NCI-H345 treated with DMSO at 0.1 percent for 48 hours (cell line): ENCODE data around the gene HDAC11.
A peak's percentile ranks its signal among the peaks of the same experiment; 100 is the strongest.
"Not testable (repeated sequence)": the region's sequence is repeated elsewhere in the genome, so short reads cannot be mapped to it uniquely, and the experiment has no call there.

Experiments used
- DNase-seq: peaks from one replicate; lab custom pipeline; 2025; ENCODE audit not compliant: unreplicated experiment; lab: John Stamatoyannopoulos, UW

Gene HDAC11

DNA sequence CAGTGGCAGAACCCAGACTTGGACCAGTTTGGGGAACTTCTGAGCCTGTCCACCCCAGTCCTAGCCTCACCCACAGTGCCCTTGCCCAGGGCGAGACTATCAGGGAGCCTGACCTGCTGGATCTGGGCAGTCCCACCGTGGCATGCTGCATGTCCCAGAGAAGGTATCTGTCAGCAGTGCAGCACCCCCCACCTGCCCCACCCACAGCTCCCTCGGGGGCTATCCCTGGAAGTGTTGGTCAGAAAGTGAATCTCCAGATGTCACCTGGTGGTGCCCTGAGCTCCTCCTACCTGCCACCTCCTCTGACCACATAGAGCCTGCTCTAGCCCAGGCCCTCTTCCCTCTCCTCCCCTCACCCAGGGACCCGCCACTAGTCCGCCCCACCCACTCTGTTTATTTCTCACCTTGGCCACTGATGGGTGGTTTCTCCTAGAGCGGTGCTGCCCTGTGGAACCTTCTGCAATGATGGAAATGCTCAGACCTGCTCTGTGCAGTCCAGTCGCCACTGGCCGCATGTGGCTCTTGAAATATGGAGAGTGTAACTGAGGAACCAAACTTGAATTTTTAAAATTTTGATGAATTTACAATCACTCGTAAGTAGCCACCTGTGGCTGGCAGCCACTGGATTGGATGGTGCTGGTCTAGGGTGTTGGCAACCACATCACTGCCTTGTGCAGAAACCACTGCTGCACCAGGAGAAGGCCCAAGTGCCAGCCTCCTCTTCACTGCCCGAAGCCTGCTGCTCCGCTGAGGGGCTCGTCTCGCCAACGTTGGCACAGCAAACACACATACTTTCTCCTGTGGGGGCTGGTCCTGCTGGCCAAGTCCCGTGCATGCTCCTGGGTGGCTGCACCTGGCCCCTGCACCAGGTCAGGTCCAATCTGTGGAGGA, 13.1 kb downstream of the HDAC11 start:
- DNase-seq, result no peak

DNA sequence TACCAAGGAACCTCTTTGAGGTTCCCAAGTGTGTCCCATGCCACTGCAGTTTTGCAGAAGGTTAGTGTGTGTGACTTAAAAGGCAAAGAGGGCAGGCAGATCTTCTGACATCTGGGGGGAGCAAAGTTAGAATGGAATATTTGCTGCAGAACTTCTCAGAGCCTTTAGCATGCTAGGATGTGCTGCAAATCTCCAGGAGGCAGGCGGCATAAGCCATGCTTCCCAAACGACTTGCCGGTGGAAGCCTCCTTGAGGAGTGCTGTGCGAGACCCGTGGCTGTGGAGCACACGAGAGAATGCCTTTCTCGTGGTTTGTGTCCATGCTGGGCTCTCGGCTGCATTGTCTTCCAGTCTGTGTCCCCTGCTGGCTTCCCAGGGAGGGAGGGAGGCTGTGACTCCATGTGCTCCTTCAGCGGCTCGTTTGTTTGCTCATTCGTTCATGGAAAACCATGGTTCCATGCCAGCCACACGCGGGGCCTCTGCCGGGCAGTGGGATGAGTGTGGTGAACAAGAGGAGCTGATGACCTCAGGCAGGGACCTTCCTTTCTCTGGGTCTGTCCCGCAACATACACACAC, 13.8 kb downstream of the HDAC11 start:
- no peak for DNase-seq

DNA sequence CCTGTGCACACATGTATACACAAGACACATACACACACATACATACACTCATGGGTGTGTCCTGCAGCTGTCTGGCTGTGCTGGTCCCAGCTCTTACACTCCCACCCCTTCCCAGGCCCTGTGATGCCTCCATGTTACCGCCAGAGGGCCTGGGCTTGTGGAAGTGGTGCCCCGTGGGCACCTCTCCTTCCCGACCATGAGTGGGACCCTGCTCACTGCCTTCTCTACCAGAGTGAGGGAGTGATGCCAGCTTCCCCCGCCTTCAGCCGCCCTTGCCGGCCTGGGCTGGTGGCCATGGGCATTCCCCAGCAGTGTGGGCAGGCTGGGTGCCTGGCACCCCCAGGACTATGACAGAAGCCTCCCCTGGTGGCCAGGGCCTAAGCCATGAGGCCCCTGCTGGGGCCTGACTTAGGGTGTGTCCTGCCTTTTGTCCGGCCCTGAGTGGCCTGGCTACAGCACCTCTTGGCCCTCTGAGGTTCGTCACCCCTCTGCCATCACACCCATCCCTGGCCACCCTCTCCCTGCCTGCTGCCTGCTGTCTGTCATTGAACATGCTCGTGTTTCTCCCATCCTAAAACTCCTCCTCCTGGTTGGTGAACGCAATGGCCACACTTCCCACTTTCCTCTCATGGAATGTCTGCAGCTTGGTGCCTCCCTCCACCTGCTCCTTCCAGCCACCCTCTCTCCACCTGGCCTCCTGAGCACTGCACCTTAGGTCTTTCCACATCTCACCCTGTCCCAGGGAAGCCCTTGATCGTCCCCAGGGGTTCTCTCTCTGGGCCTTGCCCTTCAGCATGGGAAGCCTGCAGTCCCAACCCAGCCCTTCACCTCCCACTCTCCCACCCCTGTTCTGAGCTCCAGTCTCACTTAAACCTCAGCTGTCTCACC, 14.6 kb downstream of the HDAC11 start:
- no peak for DNase-seq

DNA sequence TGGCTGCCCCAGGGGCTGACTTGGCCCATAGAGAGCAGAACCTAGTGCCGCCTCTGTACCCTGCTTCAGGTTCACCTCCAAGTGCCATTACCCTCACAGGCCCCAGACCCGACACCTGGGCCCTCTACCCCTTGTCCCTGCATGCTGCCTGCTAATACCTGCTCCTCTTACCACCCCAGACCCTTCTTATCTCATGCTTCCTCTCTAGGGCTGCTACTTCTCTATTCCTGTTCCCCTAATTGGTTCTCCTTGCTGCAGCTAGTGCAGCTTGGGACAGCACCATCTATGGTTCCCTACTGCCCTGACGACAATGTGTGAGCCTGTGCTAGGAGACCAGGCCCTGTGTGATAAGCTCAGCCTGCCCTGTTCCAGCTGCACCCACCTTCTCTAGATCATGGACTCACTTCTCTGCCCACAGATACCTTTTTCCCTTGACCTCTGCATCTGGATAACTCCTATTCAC, 15.3 kb downstream of the HDAC11 start:
- no peak for DNase-seq

DNA sequence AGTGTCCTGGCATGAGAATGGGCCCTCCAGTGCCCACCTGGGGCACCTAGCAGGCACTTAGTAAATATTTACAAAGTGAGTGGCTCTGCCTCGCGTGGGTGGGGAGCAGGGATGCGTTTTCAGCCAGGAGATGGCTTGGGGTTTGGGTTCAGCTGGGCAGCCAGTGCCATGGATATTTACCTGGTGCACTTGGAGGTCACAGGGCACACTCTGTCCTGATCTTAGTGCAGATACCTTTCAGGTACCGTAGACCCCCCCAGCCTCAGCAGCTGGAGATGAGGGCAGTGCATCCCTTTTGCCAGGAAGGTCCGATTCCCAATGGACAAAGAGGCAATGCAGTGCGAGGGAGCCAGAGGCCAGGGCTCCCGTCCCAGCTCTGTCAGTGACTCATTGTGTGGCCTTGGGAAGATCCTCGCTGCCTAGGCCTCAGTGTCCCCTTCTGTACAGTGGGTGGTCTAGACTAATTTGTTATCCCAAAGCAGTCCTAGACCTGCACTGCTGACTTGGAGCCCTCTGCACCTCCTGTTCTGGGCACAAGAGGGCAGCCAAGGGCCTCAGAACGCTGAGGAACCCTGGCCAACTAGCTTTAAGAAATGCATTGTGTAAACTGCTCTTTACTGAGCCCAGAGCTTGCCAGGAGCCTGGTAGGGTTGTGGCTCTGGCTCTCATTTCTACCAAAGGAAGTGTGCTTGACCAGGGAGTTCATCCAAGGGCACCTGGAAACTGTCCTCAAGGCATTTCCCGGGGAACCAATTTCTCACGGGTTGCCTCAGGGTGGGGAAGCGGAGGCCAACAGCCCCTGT, 16.0 kb downstream of the HDAC11 start:
- DNase-seq, result peak; percentile 33

DNA sequence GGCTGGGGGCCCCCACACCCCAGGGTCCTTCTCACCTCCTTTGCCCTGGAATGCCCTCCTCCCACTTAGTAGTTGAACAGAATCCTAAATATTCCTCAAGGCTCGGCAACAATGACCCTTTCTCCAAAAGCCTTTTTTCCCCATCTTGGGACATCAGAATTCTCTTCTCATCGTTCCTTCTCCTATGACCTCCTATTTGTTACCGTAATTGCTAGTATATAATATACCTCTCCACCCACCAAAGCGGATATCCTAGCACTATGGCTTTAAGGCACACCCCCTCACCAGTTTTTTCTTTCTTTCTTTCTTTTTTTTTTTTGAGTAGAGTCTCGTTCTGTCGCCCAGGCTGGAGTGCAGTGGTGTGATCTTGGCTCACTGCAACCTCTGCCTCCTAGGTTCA, 16.8 kb downstream of the HDAC11 start:
- no peak for DNase-seq

DNA sequence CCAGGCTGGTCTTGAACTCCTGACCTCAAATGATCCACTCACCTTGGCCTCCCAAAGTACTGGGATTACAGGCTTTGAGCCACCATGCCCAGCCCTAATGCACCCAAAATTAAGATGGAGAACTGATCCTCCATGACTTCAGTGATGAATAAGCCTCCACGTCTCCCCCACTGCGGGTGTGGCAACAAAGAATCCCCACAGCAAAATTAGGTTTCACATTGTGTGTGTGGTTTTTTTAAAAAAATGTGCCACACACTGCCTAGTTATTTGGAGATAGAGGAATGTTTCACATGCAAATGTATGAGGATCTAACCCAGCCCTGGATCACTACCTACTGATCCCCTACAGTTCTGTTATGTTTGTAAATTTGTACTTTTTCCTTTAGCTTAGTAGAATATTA, 17.3 kb downstream of the HDAC11 start:
- no peak for DNase-seq

DNA sequence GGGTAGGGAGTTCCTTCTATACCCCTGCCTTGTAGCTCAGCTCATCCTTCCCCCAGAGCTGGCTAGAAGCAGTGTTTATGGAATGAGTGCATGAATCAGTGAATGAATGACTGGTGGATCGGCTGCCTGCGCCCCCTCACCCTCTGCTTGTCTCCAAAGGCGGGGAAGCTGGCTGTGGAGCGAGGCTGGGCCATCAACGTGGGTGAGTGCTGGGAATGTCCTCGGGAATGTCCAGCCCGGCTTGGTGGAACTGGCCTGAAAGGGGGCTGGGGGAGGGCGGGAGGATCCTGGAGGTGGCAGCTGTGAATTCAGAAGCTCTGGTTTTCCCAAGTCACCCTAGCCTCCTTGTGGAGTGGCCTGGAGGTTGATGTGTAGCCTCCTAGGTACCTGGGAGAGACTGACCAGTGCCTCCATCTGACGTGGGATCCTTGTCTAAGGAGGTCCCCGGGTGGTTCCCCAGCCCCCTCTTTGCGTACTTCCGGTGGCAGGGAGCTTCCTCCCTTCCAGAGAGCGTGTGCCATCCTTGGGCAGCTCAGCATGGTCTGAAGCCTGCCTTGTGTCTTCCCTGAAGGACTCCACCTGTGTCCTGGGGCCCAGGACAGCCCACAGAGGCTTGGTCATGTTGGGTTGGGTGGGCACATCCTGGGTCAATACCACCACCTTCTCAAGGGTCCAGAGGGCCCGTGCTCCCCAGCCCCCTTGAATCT, 18.4 kb downstream of the HDAC11 start:
- no peak for DNase-seq

DNA sequence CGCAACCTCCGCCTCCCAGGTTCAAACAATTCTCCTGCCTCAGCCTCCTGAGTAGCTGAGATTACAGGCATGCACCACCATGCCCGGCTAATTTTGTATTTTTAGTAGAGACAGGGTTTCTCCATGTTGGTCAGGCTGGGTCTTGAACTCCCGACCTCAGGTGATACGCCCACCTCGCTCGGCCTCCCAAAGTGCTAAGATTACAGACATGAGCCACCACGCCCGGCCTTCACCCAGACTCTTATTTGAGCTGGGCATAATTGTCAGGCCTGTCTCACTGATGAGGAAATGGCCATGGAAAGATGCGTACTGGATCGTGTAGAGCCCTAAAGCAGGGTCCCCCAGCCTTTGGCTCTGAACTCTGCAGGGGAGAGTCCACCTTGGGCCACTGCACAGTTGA, 19.1 kb downstream of the HDAC11 start:
- DNase-seq, result not testable (repeated sequence)

DNA sequence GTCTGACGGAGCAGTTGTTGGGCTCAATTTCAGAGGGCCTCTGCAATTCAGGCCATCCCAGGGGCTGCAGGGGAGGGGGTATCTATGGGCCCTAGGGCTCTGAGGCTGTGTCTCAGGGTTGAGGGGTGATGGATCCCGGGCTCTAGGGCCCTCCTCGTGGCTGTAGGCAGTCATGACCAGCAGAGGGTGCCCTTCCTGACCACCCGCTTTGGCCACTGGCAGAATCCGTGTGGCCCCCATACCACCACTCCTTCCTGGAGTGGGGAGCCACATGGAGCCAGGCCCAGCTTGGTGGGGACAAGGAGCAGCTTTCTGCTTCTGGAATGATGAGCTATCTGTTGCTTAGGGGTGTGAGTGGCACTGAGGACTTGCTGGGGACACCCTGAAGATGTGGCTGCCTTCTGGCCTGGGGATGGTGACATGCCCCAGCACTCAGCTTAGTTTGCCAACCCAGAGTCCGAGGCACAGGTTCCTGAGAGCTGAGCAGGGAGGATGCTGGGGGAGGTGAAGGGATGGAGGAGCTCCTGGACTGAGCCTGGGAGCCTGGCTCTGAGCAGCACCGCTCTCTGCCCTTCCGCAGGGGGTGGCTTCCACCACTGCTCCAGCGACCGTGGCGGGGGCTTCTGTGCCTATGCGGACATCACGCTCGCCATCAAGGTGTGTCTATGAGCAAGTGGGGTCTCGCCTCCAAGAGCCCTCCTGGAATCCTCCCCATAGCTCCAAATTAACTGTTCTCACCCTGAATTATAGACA, 20.2 kb downstream of the HDAC11 start:
- DNase-seq, result no peak

DNA sequence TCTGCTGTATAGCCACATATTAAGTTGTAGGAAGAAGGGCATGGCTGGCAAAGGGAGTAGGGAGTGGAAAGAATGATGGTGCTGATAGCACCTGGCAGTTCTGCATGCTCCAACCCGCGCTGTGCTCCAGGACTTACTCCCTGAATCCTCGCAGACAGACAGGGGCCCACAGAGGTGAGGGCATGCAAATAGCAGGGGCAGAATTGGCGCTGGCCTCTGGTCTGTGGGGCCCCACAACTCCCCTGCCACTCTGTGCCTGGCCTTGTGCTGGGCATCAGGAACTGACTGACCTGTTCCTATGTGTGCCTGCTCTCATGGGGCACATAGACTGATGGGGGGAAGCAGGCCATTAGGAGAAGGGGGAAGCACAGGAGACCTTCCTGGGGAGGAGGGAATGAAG, 20.9 kb downstream of the HDAC11 start:
- no peak for DNase-seq

DNA sequence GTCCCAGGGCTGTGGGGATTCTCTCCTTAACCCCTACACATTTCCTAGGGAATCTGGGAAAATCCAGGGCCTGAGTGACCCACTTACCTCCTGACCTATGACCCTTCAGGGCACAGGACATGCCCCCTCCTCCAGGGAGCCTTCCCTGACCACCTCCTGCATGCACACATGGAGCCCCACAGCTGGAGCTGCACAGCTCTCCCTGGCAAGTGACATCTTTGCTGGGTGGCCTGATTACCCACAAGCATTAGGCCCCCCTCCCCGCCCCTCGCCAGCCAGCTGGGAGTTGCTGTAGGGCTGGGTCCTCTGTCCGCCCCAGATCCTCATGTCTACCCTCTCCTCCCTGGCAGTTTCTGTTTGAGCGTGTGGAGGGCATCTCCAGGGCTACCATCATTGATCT, 21.4 kb downstream of the HDAC11 start:
- DNase-seq, result no peak

DNA sequence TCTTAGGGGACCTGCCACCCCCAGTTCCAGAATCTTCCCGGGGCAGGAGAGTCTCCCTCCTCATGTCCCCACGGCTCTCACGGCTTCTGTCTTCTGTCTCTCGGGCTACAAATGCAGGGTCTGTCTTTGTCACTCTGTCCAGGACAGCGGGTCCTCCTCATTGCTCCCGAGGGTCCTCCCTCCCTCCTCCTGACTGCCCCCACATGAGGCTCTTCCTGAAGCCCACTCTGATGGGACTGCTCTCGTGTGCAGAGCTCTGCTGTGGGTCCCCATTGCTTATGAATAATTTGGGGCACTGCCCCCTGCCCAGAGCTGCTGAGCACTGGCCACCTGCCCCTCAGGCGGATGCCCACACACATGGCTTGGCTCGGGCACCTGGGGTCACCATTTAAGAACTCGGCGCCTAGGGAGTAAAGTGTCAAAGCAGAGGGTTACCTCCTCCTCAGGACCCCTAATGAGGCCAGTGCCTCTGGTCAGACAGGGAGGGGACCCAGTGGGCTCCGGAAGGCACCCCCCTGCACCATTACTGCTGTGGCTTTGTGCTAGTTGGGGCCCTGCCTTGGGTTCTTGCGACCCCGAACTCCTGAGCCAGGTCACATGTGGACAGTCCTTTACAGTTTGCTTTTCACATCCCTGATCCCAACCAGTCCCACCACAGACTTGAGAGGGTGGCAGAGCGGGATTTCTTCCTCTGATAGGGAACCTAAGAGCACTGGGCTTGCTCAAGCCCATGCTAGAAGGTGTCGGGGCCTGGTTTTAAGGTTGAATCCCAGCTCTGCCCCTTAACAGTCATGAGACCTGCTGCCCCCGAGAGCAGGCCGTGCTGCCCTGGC, 22.1 kb downstream of the HDAC11 start:
- no peak for DNase-seq

DNA sequence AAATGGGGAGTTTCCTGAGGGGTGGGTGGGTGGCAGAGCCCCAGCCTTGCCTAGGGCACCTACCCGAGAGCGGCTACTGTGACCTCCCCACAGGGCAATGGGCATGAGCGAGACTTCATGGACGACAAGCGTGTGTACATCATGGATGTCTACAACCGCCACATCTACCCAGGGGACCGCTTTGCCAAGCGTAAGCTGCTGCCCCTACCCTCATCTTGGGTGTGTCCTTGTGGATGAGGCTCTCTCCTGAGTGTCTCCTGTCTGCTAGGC, 22.6 kb downstream of the HDAC11 start:
- DNase-seq, result no peak

DNA sequence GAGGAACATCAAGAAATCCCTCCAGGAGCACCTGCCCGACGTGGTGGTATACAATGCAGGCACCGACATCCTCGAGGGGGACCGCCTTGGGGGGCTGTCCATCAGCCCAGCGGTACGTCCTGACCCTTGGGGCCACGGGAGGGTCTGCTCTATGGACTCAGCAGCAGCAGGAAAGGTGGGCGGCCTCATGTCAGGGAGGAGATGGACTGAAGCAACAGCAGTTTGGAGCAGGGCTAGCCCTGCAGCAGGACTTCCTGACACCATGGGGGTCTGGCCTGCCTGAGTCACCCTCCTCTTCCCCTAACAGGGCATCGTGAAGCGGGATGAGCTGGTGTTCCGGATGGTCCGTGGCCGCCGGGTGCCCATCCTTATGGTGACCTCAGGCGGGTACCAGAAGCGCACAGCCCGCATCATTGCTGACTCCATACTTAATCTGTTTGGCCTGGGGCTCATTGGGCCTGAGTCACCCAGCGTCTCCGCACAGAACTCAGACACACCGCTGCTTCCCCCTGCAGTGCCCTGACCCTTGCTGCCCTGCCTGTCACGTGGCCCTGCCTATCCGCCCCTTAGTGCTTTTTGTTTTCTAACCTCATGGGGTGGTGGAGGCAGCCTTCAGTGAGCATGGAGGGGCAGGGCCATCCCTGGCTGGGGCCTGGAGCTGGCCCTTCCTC, 24.2 kb downstream of the HDAC11 start:
- DNase-seq, result no peak

DNA sequence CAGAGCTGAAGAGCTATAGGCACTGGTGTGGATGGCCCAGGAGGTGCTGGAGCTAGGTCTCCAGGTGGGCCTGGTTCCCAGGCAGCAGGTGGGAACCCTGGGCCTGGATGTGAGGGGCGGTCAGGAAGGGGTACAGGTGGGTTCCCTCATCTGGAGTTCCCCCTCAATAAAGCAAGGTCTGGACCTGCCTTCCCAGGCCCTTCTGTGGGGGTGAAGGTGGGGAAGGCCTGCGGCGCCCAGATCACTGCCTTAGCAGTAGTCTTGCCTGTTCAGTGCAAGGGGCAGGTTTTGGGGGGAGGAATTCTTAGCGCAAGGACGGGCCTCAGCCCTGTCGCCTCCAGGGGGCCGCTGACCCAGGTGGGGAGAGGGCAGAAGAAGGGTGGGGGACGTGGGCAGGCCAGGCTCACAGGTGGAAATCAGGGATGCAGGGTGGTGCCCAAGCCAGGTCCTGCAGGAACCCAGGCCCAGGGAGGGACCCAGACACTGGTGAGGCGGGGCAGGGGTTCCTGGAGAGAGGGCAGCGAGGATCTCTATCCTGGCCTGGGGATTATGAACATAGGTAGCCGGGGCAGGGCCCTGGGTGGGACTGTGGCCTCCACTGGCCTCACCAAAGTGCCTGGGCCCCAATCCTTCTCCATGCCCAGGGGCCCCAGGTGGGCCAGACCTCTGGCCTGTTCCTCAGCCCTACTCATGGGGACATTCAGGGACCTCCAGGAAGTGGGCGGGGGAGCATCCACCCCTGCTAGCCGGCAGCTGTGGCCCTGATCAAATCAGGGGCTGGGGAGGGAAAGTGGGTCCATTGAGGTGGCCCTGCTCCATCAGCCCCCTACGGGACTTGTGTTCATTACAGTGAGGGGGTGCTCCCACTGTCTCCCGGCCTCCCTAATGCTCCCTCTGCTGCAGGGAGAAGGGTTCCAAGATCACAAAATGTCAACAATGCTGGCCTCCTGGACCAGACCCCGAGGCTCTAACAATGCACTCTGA, 25.3 kb downstream of the HDAC11 start:
- DNase-seq, result no peak

DNA sequence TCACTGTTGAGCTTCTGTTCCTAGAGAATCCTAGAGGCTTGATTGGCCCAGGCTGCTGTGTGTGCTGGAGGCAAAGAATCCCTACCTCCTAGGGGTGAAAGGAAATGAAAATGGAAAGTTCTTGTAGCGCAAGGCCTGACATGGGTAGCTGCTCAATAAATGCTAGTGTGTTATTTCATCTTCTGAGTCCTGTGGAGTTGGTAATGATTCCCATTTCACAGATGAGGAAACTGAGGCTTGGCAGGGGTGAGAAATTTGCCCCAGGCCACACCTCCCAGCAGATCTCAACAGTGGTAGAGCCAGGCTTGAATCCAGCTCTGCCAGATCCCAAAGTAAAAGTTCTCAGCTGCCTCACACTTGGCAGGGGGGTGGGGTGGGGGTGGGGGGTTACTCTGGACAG, 26.1 kb downstream of the HDAC11 start:
- DNase-seq, result no peak
